ENCODE results near the gene GGT1.

DNA sequence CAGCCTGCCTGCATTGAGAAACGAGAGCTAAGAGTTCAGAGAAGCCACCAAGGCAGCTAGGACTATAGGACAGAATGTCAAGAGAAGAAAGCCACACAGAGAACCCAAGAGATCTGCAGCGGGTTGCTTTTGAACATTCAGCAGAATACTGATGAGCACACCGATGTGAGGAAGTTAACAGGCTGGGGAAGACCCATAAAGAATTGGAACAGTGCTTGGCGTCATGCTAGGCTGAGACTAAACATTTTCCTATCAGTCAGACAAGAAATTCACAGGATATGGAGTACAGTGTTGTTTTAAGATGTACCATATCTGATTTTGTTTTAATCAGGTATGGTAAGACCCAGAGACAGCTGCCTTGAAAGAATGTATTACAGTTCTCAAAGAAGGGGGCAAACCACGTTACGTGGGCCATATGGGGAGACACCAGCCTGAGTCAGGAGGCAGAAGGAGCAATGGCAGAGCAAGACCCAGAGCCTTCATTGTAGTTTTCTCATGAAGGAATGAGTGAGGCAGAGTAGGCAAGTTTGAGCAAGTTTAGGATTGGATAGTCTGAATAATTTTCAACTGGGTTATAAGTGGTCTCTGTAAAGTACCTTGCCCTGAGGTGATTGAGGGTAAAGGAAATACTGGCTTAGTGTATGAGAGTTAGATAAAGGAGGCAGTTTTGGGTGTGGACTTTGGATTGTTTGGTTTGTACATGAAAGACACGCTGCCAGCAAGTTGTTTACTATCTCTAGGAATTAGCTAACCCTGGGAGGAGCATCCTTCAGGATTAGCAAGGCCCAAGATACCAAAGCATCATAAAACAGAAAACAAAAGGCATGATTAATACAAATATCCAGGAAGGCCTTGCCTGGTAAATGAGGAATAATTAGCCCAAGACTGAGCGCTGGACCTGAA lies 24.4 kb upstream of the GGT1 start:
- TF ChIP-seq, protein P1, sequence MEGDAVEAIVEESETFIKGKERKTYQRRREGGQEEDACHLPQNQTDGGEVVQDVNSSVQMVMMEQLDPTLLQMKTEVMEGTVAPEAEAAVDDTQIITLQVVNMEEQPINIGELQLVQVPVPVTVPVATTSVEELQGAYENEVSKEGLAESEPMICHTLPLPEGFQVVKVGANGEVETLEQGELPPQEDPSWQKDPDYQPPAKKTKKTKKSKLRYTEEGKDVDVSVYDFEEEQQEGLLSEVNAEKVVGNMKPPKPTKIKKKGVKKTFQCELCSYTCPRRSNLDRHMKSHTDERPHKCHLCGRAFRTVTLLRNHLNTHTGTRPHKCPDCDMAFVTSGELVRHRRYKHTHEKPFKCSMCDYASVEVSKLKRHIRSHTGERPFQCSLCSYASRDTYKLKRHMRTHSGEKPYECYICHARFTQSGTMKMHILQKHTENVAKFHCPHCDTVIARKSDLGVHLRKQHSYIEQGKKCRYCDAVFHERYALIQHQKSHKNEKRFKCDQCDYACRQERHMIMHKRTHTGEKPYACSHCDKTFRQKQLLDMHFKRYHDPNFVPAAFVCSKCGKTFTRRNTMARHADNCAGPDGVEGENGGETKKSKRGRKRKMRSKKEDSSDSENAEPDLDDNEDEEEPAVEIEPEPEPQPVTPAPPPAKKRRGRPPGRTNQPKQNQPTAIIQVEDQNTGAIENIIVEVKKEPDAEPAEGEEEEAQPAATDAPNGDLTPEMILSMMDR (IDR thresholded peaks at IDR 0.05) = no peak
- TF ChIP-seq POLR2A (IDR thresholded peaks at IDR 0.05) (no peak), POLR2AphosphoS5 (IDR thresholded peaks at IDR 0.05; ENCODE audit: insufficient read depth in 1 of 2, low read depth in 1 of 2) (no peak)

Data from vagina (tissue), 2 donors.